Naive thymus-derived CD8-positive, alpha-beta T cell (primary cell): ENCODE results near the gene KLLN. TPM values are rescaled to one million over a fixed set of nuclear protein-coding genes. Genes with fewer than 3 reads are reported as not detected.
"Not testable (repeated sequence)": the region's sequence is repeated elsewhere in the genome, so short reads cannot be mapped to it uniquely, and the experiment has no call there.

Experiments used
- ATAC-seq, 2 donors: fragments of 150-1000 bp; cut with Tn5 transposase in 1 of 2; sonication (Bioruptor Pico), chemical (Tn5 transposase) in 1 of 2; 1 replicate in 1 of 2; 2 replicates in 1 of 2; pipeline ENCODE4 v1.10.0; 2021; ENCODE audit warnings: mild to moderate bottlenecking in 2 of 2, moderate library complexity in 2 of 2
- POLR2A ChIA-PET: fragments of 350-600 bp; sonication (Branson Sonifier 250); formaldehyde crosslinking; loops from one replicate; lab custom pipeline; 2021; ENCODE audit warnings: antibody characterized with exemption; lab: Charles Lee
- DNase-seq, 10 donors: peaks; one replicate each; pipeline versions ENCODE4 v3.0.0 to v3.0.0-alpha.2; 2020 to 2022
- H3K27ac Mint-ChIP-seq, 10 donors: one replicate each; pipeline ENCODE4 v1.8.0; 2020 to 2022; ENCODE audit warnings: mild to moderate bottlenecking in 10 of 10, mixed read lengths in 10 of 10, moderate library complexity in 4 of 10, inconsistent platforms in 1 of 10
- H3K27me3 Mint-ChIP-seq, 5 donors: one replicate each; pipeline ENCODE4 v1.8.0; 2021 to 2022; ENCODE audit warnings: mixed read lengths in 5 of 5
- H3K36me3 Mint-ChIP-seq, 3 donors: one replicate each; pipeline ENCODE4 v1.8.0; 2020 to 2022; ENCODE audit warnings: mixed read lengths in 3 of 3, mild to moderate bottlenecking in 2 of 3, inconsistent platforms in 1 of 3
- H3K4me1 Mint-ChIP-seq, 4 donors: one replicate each; pipeline ENCODE4 v1.8.0; 2021 to 2022; ENCODE audit warnings: mixed read lengths in 4 of 4
- H3K4me3 Mint-ChIP-seq, 10 donors: one replicate each; pipeline ENCODE4 v1.8.0; 2020 to 2022; ENCODE audit warnings: mild to moderate bottlenecking in 10 of 10, mixed read lengths in 10 of 10, moderate library complexity in 6 of 10, inconsistent platforms in 1 of 10
- H3K9me3 Mint-ChIP-seq, 9 donors: one replicate each; pipeline ENCODE4 v1.8.0; 2020 to 2022; ENCODE audit warnings: mixed read lengths in 9 of 9, mild to moderate bottlenecking in 3 of 9, inconsistent platforms in 1 of 9, moderate library complexity in 1 of 9
- polyA plus RNA-seq, 3 donors: library from polyadenylated mRNA; unstranded; fragments of 300-500 nt; fragmentation: Illumina TruSeq; gene quantifications; one replicate each; pipeline ENCODE4 v1.2.3, GENCODE V29; 2021
- total RNA-seq, 8 experiments: library from RNA in 2 of 8; stranded (reverse) in 2 of 8; gene quantifications; one replicate each; pipeline ENCODE4 v1.2.3 and lab custom pipeline; 2021 to 2026

The KLLN gene
- 1 to 10 TPM; 1.4 to 1.7 TPM for total RNA-seq
- under 1 TPM; 0.08 to 0.47 (median 0.19) TPM for polyA plus RNA-seq
- 0.34 to 5.9 (median 1.6) reads per million in 6 experiments for total RNA-seq (lab: John Stamatoyannopoulos, UW)

- no peaks in the 10 kb centered on the region for H3K9me3 Mint-ChIP-seq
- H3K27ac Mint-ChIP-seq = peak within 1 kb of the TSS; percentile 94 to 99 (median 98)
- H3K4me1 Mint-ChIP-seq = peaks cover 29 to 57% (median 41%) of the 10 kb centered on the region in 4 donors
- DNase-seq (peak; percentile 70 to 87 (median 81)), ATAC-seq (peak; percentile 41 to 44)
- H3K27me3 Mint-ChIP-seq = peaks cover 0 to 3% (median 0%) of the 10 kb centered on the region in 5 donors
- POLR2A ChIA-PET = interaction anchor here (0.9 to 5.9 kb wide), 22 partner anchors 10 to 1221 kb away, joined by 3 to 163 read pairs (median 8); partner anchors contain the start of genes ATAD1, RNLS and STAMBPL1
- peaks cover 0 to 9% (median 7%) of the 10 kb centered on the region in 3 donors for H3K36me3 Mint-ChIP-seq
- peak within 1 kb of the TSS; percentile 93 to 100 (median 98) for H3K4me3 Mint-ChIP-seq
These were observed at the start of gene KLLN, which contains the start of gene PTEN for GRCh38 chr10:87863053-87863943. TSS of gene KLLN (minus strand) at chr10:87863533. CDS start at chr10:87862487, 1,046 bp downstream. TSS of gene PTEN (plus strand) at chr10:87863625. CDS start at chr10:87864470, 845 bp downstream.

- POLR2A ChIA-PET = interaction anchor here (0.6 to 0.7 kb wide), 3 partner anchors 53 to 378 kb away, joined by 3 to 9 read pairs (median 3); no protein-coding TSS in a partner anchor
- Mint-ChIP-seq H3K36me3 (peaks cover 45 to 90% (median 78%) of the 10 kb centered on the region in 3 donors), H3K27ac (peak overlapping the region in 1 of 10 donors; percentile 4), H3K9me3 (peaks cover 0 to 58% (median 28%) of the 10 kb centered on the region in 9 donors), H3K4me1 (peaks cover 37 to 82% (median 69%) of the 10 kb centered on the region in 4 donors)
- H3K27me3 Mint-ChIP-seq, DNase-seq, H3K4me3 Mint-ChIP-seq, ATAC-seq: not testable (repeated sequence)
These were observed 40.1 kb upstream of the KLLN start for GRCh38 chr10:87903396-87903795.

GRCh38 chr10:87897957-87898356 lies 34.6 kb upstream of the KLLN start:
- H3K4me3 Mint-ChIP-seq, H3K27ac Mint-ChIP-seq, H3K27me3 Mint-ChIP-seq, DNase-seq, ATAC-seq, POLR2A ChIA-PET: not testable (repeated sequence)
- Mint-ChIP-seq H3K9me3 (peaks cover 0 to 46% (median 28%) of the 10 kb centered on the region in 9 donors), H3K36me3 (peaks cover 33 to 79% (median 72%) of the 10 kb centered on the region in 3 donors), H3K4me1 (peaks cover 27 to 80% (median 67%) of the 10 kb centered on the region in 4 donors)

- peaks cover 26 to 77% (median 67%) of the 10 kb centered on the region in 4 donors for H3K4me1 Mint-ChIP-seq
- no peak overlapping the region for H3K4me3 Mint-ChIP-seq
- ATAC-seq = no peak
- DNase-seq = no peak
- H3K27me3 Mint-ChIP-seq = no peaks in the 10 kb centered on the region
- H3K27ac Mint-ChIP-seq = peak overlapping the region in 7 of 10 donors; percentile 26 to 67 (median 50)
- POLR2A ChIA-PET = interaction anchor here (0.6 to 1.2 kb wide), 2 partner anchors 34 to 137 kb away, joined by 3 to 5 read pairs; no protein-coding TSS in a partner anchor
- peaks cover 0 to 30% (median 11%) of the 10 kb centered on the region in 9 donors for H3K9me3 Mint-ChIP-seq
- H3K36me3 Mint-ChIP-seq = peaks cover 16 to 62% (median 57%) of the 10 kb centered on the region in 3 donors
These were observed 32.9 kb upstream of the KLLN start for GRCh38 chr10:87896216-87896615.

- Mint-ChIP-seq H3K4me3 (peak overlapping the region in 1 of 10 donors; percentile 12), H3K36me3 (peaks cover 9 to 55% (median 55%) of the 10 kb centered on the region in 3 donors), H3K4me1 (peaks cover 19 to 76% (median 63%) of the 10 kb centered on the region in 4 donors), H3K9me3 (peaks cover 0 to 22% (median 3%) of the 10 kb centered on the region in 9 donors), H3K27me3 (no peaks in the 10 kb centered on the region), H3K27ac (peak overlapping the region in 9 of 10 donors; percentile 4 to 67 (median 50))
- DNase-seq = no peak
- POLR2A ChIA-PET = no interaction called here
- ATAC-seq = no peak
These were observed 32.1 kb upstream of the KLLN start for GRCh38 chr10:87895430-87895829.

GRCh38 chr10:87887548-87888289 lies 24.4 kb upstream of the KLLN start:
- Mint-ChIP-seq H3K4me3 (peak overlapping the region in 1 of 10 donors; percentile 11), H3K27me3 (no peaks in the 10 kb centered on the region), H3K9me3 (peaks cover 6 to 19% (median 14%) of the 10 kb centered on the region in 9 donors), H3K36me3 (peaks cover 18 to 30% (median 29%) of the 10 kb centered on the region in 3 donors), H3K27ac (peak overlapping the region in 5 of 10 donors; percentile 32 to 82 (median 51)), H3K4me1 (peaks cover 18 to 54% (median 43%) of the 10 kb centered on the region in 4 donors)
- ATAC-seq (no peak), DNase-seq (no peak)
- POLR2A ChIA-PET = no interaction called here

- Mint-ChIP-seq H3K4me3 (peak overlapping the region in 2 of 10 donors; percentile 11 to 40), H3K4me1 (peaks cover 16 to 54% (median 42%) of the 10 kb centered on the region in 4 donors)
- POLR2A ChIA-PET = no interaction called here
These were observed 23.8 kb upstream of the KLLN start for GRCh38 chr10:87887146-87887545.

GRCh38 chr10:87886635-87887034 lies 23.3 kb upstream of the KLLN start:
- H3K9me3 Mint-ChIP-seq = peaks cover 6 to 19% (median 14%) of the 10 kb centered on the region in 9 donors
- DNase-seq (no peak), ATAC-seq (no peak)
- POLR2A ChIA-PET = no interaction called here
- H3K4me1 Mint-ChIP-seq = peaks cover 21 to 59% (median 45%) of the 10 kb centered on the region in 4 donors
- no peaks in the 10 kb centered on the region for H3K27me3 Mint-ChIP-seq
- H3K27ac Mint-ChIP-seq = peak overlapping the region in 3 of 10 donors; percentile 28 to 77 (median 76)
- peak overlapping the region in 1 of 10 donors; percentile 1 for H3K4me3 Mint-ChIP-seq
- H3K36me3 Mint-ChIP-seq = peaks cover 18 to 37% (median 36%) of the 10 kb centered on the region in 3 donors

More at GRCh38 chr10:87887146-87887545, 23.8 kb upstream of the KLLN start:
- peak overlapping the region in 5 of 10 donors; percentile 16 to 82 (median 76) for H3K27ac Mint-ChIP-seq
- DNase-seq = no peak
- H3K36me3 Mint-ChIP-seq = peaks cover 18 to 32% (median 31%) of the 10 kb centered on the region in 3 donors
- ATAC-seq = no peak
- H3K9me3 Mint-ChIP-seq = peaks cover 6 to 19% (median 14%) of the 10 kb centered on the region in 9 donors
- no peaks in the 10 kb centered on the region for H3K27me3 Mint-ChIP-seq

GRCh38 chr10:87882555-87883294 lies 19.4 kb upstream of the KLLN start:
- peak overlapping the region in 5 of 10 donors; percentile 2 to 73 (median 24) for H3K27ac Mint-ChIP-seq
- POLR2A ChIA-PET = interaction anchor here (0.9 to 1.0 kb wide), 2 partner anchors 19 to 21 kb away, joined by 3 to 5 read pairs; partner anchors contain the start of genes KLLN and PTEN
- H3K27me3 Mint-ChIP-seq = no peaks in the 10 kb centered on the region
- peak overlapping the region in 5 of 10 donors; percentile 26 to 54 (median 38) for H3K4me3 Mint-ChIP-seq
- H3K36me3 Mint-ChIP-seq = peaks cover 18 to 59% (median 51%) of the 10 kb centered on the region in 3 donors
- no peak for DNase-seq
- no peak for ATAC-seq
- peaks cover 6 to 26% (median 14%) of the 10 kb centered on the region in 9 donors for H3K9me3 Mint-ChIP-seq
- peaks cover 25 to 67% (median 54%) of the 10 kb centered on the region in 4 donors for H3K4me1 Mint-ChIP-seq

GRCh38 chr10:87881373-87882059 lies 18.2 kb upstream of the KLLN start:
- Mint-ChIP-seq H3K27ac (peak overlapping the region in 5 of 10 donors; percentile 8 to 84 (median 40)), H3K36me3 (peaks cover 9 to 53% (median 39%) of the 10 kb centered on the region in 3 donors), H3K9me3 (peaks cover 1 to 15% (median 8%) of the 10 kb centered on the region in 9 donors), H3K4me1 (peaks cover 19 to 68% (median 45%) of the 10 kb centered on the region in 4 donors), H3K4me3 (peak overlapping the region in 3 of 10 donors; percentile 10 to 28 (median 20))
- ATAC-seq, H3K27me3 Mint-ChIP-seq, DNase-seq, POLR2A ChIA-PET: not testable (repeated sequence)
